ACC112 (cell line): Measurements from ENCODE around the gene WNT11.
"Not testable (repeated sequence)": the region's sequence is repeated elsewhere in the genome, so short reads cannot be mapped to it uniquely, and the experiment has no call there.

Experiments
- H2AFZ ChIP-seq: fragments of 200-600 bp; sonication (generic); one replicate; pipeline ENCODE4 v1.6.0; 2017; ENCODE audit warnings: antibody characterized with exemption, low read length; ENCODE audit not compliant: unreplicated experiment
- H3K27ac ChIP-seq: fragments of 200-600 bp; sonication (generic); 2 replicates; pipeline ENCODE4 v1.5.1; 2014; ENCODE audit warnings: low read depth, mild to moderate bottlenecking, antibody characterized with exemption, low read length, moderate library complexity
- H3K27me3 ChIP-seq: fragments of 200-600 bp; sonication (generic); 2 replicates; pipeline ENCODE4 v1.6.1; 2014; ENCODE audit warnings: mild to moderate bottlenecking, antibody characterized with exemption, low read length, moderate library complexity, mixed read lengths; ENCODE audit not compliant: insufficient read depth
- H3K36me3 ChIP-seq: fragments of 200-600 bp; sonication (generic); 2 replicates; pipeline ENCODE4 v1.6.1; 2016; ENCODE audit warnings: mild to moderate bottlenecking, antibody characterized with exemption, low read length, moderate library complexity, mixed read lengths; ENCODE audit not compliant: insufficient read depth
- H3K4me1 ChIP-seq: fragments of 200-600 bp; sonication (generic); one replicate; pipeline ENCODE4 v1.6.1; 2016; ENCODE audit warnings: low read length, mixed read lengths; ENCODE audit not compliant: insufficient read depth, unreplicated experiment, control insufficient read depth
- H3K4me3 ChIP-seq: fragments of 200-600 bp; sonication (generic); 2 replicates; pipeline ENCODE4 v1.5.1; 2014; ENCODE audit warnings: mild to moderate bottlenecking, low read depth, low read length
- H3K79me2 ChIP-seq: fragments of 200-600 bp; sonication (generic); one replicate; pipeline ENCODE4 v1.6.0; 2016; ENCODE audit warnings: low read length; ENCODE audit not compliant: control insufficient read depth, unreplicated experiment, insufficient read depth

Gene WNT11

DNA sequence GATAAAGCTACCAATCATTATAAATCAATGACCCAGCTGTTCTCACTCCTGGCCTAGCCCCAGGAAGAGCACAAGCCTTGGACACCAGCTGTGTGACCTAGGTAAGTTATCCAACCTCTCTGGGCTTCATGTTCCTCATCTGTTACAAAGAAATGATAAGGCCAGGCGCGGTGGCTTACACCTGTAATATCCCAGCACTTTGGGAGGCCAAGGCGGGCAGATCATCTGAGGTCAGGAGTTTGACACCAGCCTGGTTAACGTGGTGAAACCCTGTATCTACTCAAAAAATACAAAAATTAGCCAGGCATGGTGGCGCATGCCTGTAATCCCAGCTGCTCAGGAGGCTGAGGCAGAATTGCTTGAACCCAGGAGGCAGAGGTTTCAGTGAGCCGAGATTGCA is 7.6 kb downstream of the WNT11 start:
- not testable (repeated sequence) for H3K27ac ChIP-seq, H3K4me1 ChIP-seq, H2AFZ ChIP-seq, H3K27me3 ChIP-seq, H3K4me3 ChIP-seq, H3K79me2 ChIP-seq, H3K36me3 ChIP-seq

- H3K27me3 ChIP-seq, result no peaks in the 10 kb centered on the region
Observed at GRCh38 chr11:76197941-76198640, 8.2 kb downstream of the WNT11 start.

DNA sequence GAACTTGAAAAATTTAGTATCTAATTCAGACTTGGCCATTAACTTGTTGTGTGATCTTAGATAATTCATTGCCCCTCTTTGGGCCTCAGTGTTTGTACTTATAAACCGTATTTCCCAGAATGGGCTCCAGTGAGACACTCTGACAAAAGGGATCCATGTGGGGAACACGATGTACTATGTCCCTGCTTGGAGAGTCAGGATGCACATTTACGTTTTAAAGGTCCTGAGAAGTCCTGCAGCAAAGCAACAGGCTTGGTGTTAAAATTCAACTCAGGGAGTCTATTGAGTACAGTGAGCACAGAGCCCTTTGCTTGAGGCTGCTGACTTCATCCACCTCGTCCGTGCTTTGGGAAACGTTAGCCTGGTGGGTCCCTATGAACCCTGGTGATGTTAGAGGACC is 9.0 kb downstream of the WNT11 start:
- H3K27me3 ChIP-seq, result no peaks in the 10 kb centered on the region
- no peak overlapping the region for H3K27ac ChIP-seq
- H3K79me2 ChIP-seq, result no peaks in the 10 kb centered on the region
- no peak overlapping the region for H3K4me3 ChIP-seq
- no peaks in the 10 kb centered on the region for H3K4me1 ChIP-seq
- H3K36me3 ChIP-seq, result no peaks in the 10 kb centered on the region
- no peak overlapping the region for H2AFZ ChIP-seq

More at GRCh38 chr11:76197941-76198640, 8.2 kb downstream of the WNT11 start:
- H3K4me3 ChIP-seq, result no peak overlapping the region
- H2AFZ ChIP-seq, result no peak overlapping the region
- H3K79me2 ChIP-seq, result no peaks in the 10 kb centered on the region
- H3K27ac ChIP-seq, result no peak overlapping the region
- no peaks in the 10 kb centered on the region for H3K36me3 ChIP-seq
- no peaks in the 10 kb centered on the region for H3K4me1 ChIP-seq

- H3K4me1 ChIP-seq, result no peaks in the 10 kb centered on the region
- no peaks in the 10 kb centered on the region for H3K36me3 ChIP-seq
- H2AFZ ChIP-seq, result no peak overlapping the region
- no peaks in the 10 kb centered on the region for H3K79me2 ChIP-seq
- no peaks in the 10 kb centered on the region for H3K27me3 ChIP-seq
- H3K27ac ChIP-seq, result no peak overlapping the region
- H3K4me3 ChIP-seq, result no peak overlapping the region
Observed at GRCh38 chr11:76196849-76197248, 9.5 kb downstream of the WNT11 start.

- H3K79me2 ChIP-seq, result no peaks in the 10 kb centered on the region
- no peaks in the 10 kb centered on the region for H3K27me3 ChIP-seq
- no peaks in the 10 kb centered on the region for H3K4me1 ChIP-seq
- H3K36me3 ChIP-seq, result no peaks in the 10 kb centered on the region
- no peak overlapping the region for H2AFZ ChIP-seq
- H3K27ac ChIP-seq, result no peak overlapping the region
- H3K4me3 ChIP-seq, result no peak overlapping the region
Observed at GRCh38 chr11:76194872-76195668, 11.2 kb downstream of the WNT11 start.

DNA sequence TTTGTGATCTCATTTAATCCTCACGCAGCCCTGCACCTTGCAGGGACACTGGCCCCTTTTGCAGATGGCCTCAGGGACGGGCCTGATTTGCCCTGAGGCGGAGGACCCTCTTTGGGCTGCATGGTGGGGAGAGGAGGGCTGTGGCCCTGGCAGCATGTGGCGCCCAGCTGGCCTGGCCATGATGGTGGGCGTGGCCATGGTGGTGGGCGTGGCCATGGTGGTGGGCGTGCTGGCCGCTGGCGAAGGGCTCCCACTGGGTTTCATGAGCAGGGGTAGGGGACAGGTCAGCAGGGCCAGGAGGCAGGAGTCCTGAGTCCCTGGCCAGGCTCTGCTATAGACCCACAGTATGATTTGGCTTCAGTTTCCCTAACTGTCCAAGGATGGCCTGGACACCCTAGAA is 13.1 kb downstream of the WNT11 start:
- Histone ChIP-seq H3K4me1 (no peaks in the 10 kb centered on the region), H2AFZ (no peak overlapping the region), H3K36me3 (no peaks in the 10 kb centered on the region), H3K4me3 (no peak overlapping the region), H3K79me2 (no peaks in the 10 kb centered on the region), H3K27ac (no peak overlapping the region), H3K27me3 (no peaks in the 10 kb centered on the region)

DNA sequence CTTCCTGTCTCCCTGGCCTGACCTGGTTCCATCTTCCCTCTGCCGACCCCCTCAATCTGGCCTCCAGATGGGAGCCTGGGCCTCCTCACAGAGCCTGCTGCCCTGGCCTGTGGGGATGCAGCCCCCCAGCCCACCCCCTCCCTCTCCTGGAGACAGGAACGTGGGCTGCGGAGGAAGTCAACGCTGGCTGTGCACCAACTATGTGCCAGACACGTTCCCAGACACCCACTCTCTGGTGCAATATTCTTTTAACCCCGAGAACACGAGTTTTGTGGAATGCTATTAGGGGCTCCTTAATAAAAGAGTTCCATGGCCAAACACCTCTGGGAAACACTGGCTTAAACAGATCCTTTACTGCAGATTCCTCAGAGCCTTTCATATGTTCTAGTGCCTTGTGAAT is 15.9 kb downstream of the WNT11 start:
- no peaks in the 10 kb centered on the region for H3K36me3 ChIP-seq
- no peaks in the 10 kb centered on the region for H3K4me1 ChIP-seq
- no peaks in the 10 kb centered on the region for H3K79me2 ChIP-seq
- H3K4me3 ChIP-seq, result no peak overlapping the region
- H2AFZ ChIP-seq, result no peak overlapping the region
- H3K27ac ChIP-seq, result no peak overlapping the region
- H3K27me3 ChIP-seq, result no peaks in the 10 kb centered on the region

DNA sequence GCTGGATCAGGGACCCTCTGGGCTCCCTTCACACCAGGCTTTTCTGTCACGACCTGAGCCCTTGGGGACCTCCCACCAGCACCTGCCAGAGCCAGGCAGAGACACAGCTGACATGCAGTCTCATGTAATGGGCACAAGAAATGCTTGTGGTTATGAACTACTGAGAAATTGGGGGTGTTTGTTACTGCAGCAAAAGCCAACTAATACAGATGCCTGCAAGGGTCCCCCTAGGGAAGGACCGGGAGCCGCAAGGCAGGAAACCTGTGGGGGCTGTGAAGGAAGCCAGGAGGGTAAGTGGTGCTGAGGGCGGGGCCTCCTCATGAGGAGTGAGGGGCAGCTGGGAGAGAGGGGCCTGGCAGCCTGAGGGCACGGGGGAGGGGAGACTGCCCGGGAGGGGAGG is 16.6 kb downstream of the WNT11 start:
- no peak overlapping the region for H3K27ac ChIP-seq
- no peaks in the 10 kb centered on the region for H3K4me1 ChIP-seq
- H3K79me2 ChIP-seq, result no peaks in the 10 kb centered on the region
- H2AFZ ChIP-seq, result no peak overlapping the region
- H3K36me3 ChIP-seq, result no peaks in the 10 kb centered on the region
- no peak overlapping the region for H3K4me3 ChIP-seq
- no peaks in the 10 kb centered on the region for H3K27me3 ChIP-seq

DNA sequence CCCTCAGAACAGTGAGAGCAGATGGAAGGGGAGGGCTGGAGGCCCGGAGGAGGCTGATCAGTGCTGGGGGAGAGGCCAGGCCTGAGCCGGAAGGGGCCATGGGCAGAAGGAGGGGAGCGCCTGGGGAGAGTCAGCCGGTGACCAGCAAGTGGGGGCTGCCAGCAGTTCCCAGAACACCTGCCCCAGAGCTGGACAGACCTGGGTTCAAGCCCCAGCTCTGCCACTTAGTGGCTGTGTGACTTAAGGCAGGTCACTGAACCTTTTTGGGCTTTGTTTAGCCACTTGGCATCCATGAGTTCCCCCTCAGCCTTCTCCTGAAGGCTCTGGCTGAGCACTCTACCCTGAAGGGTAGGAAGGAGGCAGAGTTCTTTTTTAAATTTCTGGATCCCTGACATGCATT is 17.4 kb downstream of the WNT11 start:
- H3K4me1 ChIP-seq, result no peaks in the 10 kb centered on the region
- H3K36me3 ChIP-seq, result no peaks in the 10 kb centered on the region
- no peak overlapping the region for H2AFZ ChIP-seq
- no peak overlapping the region for H3K4me3 ChIP-seq
- no peaks in the 10 kb centered on the region for H3K27me3 ChIP-seq
- H3K27ac ChIP-seq, result no peak overlapping the region
- no peaks in the 10 kb centered on the region for H3K79me2 ChIP-seq

DNA sequence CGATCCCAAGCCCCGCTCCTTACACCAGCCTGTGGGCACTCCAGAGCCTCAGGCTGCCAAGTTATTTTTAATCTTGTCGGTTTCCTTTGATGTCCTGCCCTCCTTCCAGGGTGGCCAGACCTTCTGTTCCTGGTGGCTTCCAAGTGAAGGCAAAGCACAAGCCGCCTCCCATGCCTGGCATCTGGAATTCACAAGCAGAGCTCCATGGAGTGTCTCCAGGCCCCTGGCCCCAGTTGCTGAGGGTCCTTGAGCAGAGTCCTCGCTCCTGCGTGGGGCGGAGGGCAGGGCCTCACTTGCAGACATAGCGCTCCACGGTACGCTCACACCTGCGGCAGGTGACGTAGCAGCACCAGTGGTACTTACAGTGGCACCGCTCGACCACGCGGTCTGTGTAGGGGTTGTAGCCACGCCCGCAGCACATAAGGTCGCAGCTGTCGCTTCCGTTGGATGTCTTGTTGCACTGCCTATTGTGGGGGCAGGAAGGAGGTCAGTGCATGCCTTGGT is 19.5 kb downstream of the WNT11 start:
- no peak overlapping the region for H3K4me3 ChIP-seq
- no peaks in the 10 kb centered on the region for H3K36me3 ChIP-seq
- H3K27me3 ChIP-seq, result no peaks in the 10 kb centered on the region
- H2AFZ ChIP-seq, result no peak overlapping the region
- H3K27ac ChIP-seq, result no peak overlapping the region
- no peaks in the 10 kb centered on the region for H3K4me1 ChIP-seq
- H3K79me2 ChIP-seq, result no peaks in the 10 kb centered on the region

DNA sequence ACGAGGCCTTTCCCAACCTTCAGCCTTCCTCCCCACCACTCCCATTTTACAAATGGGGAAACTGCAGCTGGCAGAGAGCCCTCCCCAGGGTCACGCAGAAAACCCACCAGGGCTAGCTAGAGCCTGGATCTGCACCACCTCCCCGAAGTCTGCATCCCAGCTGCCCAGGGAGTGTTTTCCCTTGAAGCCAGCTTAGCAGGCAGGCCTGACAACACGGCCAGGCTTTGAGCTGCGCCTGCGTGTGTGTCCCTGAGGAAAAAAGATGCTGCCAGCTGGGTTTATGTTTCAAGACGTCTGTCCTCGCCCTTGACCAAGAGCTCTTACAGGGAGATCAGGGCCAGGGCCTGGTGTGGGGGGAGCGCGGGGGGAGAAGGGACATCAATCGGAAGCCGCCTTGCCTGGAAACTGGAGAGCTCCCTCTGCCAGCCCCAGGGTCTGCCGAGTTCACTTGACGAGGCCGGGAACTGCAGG is 20.3 kb downstream of the WNT11 start:
- H3K4me1 ChIP-seq, result no peaks in the 10 kb centered on the region
- H2AFZ ChIP-seq, result no peak overlapping the region
- H3K27ac ChIP-seq, result no peak overlapping the region
- H3K4me3 ChIP-seq, result no peak overlapping the region
- no peaks in the 10 kb centered on the region for H3K36me3 ChIP-seq
- H3K27me3 ChIP-seq, result no peaks in the 10 kb centered on the region
- H3K79me2 ChIP-seq, result no peaks in the 10 kb centered on the region
